HG03565 (cell line): ENCODE measurements around the gene C2CD4D.
"Not testable (repeated sequence)": the region's sequence is repeated elsewhere in the genome, so short reads cannot be mapped to it uniquely, and the experiment has no call there.

Experiments
- ATAC-seq: cut with Tn5 transposase; IDR thresholded peaks from one replicate; pipeline ENCODE4 v1.9.1; 2021; ENCODE audit warnings: mild to moderate bottlenecking, moderate library complexity; ENCODE audit not compliant: unreplicated experiment

C2CD4D gene

DNA sequence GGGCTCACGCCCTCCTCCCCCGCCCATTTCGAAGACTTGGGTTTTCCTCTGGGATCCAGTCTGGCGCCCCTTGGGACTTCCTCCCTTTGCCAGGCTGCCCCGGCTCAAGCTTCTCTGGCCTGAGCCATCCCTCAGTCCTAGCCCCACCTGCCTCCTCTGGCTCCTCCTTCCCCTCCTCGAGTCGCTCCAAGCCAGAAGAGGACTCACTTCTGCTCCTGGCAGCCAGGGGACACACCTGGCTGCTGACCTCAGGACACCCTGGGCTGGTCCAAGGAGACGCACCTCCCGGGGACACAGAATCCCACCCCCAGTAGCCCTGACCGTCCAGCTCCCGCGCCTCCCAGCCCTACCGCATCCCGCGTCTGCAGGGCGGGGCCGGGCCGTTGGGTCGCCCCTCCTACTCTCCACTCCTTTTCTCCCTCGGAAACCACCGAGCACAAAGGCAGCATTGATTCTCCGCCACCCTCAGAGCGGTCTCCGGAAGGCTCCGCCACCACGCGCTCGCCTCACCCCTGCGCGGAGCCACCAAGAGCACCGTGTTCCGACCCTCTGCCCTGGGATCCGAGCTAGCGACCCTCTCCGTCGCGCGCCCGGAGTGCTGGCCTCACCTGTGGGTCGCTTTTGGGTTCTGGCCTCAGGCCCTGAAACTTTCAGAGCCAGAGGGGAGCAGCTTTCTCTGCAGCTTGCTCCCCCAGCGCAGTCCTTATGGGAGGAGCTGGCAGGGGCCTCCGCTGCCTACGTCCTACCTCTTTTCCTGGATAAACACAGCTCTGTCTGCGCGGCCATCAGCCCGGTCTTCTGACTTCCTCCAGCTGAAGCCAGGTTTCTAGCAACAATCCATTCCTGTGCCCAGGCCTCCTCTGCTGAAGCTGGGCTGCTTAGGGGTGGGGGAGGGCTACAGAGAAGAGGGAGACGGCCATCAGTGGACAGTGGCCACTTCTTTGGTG is at the start of gene C2CD4D:
Gene C2CD4D, minus strand, starts transcription at position 364 of the 947 bp plus-strand sequence. CDS start 831 bp downstream, outside the sequence.
- ATAC-seq = no peak

DNA sequence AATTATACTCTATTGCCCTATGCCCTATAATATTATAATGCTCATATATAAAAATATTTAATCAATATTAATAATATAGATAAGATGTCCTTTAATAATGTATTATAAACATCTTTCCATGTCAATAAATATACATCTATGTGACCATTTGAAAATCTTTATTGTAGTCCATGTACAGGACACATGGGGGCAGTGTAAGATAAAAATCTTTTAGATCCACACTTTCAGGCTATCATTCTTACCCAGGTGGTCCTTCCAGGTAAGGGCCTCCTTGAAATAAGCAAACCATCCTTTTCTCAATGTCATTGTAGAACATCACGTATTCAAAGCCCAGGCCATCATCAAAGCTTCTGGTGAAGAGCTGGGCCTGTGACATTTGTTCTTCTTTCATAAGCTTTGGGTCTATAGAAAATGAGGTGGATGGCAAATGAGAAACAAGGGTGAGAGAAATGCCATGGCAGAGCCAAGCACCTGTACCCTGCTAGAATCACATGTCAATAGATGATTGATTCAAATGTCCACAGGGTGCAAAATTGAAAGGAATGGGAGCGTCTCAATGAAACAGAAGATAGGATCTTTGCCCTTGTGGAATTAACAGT is 49.5 kb upstream of the C2CD4D start:
- ATAC-seq = no peak

- ATAC-seq = no peak
These were observed 47.4 kb upstream of the C2CD4D start for GRCh38 chr1:151887028-151887427.

GRCh38 chr1:151885479-151885878 is 45.9 kb upstream of the C2CD4D start:
- no peak for ATAC-seq

DNA sequence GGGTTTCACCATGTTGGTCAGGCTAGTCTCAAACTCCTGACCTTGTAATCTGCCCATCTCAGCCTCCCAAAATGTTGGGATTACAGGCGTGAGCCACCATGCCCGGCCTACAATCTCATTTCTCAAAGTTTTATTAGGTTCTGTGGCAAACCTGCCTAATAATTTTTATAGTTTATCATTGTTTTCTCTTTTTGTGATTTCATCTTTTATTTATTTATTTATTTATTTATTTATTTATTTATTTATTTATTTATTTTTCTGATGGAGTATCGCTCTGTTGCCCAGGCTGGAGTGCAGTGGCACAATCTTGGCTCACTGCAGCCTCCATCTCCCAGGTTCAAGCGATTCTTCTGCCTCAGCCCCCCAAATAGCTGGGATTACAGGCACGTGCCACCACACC is 45.3 kb upstream of the C2CD4D start:
- ATAC-seq = not testable (repeated sequence)

DNA sequence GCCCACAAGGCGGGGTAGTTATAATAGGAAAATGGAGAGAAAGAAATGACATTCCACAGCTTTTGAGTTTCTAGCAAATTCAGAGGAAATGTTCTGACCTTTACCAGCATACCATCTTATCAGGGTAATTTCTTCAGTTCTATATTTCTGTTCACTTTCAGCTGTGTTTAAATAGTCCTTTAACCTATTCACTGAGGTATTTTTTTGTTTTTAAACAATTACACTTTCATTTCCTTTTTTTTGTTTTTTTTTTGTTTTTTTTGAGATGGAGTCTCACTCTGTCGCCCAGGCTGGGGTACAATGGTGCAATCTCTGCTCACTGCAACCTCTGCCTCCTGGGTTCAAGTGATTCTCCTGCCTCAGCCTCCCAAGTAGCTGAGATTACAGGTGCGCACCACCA is 44.8 kb upstream of the C2CD4D start:
- not testable (repeated sequence) for ATAC-seq

DNA sequence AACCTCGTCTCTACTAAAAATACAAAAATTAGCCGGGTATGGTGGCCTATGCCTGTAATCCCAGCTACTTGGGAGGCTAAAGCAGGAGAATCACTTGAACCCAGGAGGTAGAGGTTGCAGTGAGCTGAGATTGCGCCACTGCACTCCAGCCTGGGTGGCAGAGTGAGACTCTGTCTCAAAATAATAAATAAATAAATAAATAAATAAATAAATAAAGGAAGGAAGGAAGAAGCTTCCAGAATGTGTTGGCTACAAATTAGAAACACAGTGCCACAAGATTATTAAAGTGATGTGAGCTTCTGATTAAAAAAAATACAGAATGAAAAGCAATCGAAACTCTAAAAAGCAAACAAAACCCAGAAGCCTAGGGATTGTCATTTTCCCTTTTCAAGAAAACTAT is 44.3 kb upstream of the C2CD4D start:
- not testable (repeated sequence) for ATAC-seq

- not testable (repeated sequence) for ATAC-seq
These were observed 43.3 kb upstream of the C2CD4D start for GRCh38 chr1:151882918-151883317.

DNA sequence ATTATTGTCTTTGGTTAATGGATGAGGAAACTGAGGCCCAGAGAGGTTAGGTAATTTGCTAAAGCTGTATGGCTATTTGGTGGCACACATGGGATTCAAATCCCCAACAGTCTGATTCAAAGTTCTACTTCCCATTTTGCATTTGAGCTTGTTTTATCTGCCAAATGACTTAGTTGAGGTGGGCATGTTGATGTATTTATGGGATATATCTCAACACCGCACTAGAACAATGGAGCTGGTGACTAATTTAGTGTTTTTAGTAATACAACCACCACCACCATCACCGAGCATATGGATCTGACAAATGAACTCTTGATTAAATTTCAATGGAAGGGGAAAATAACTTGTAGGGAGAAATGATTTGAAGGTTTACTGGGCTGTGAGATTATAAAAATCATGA is 42.8 kb upstream of the C2CD4D start:
- no peak for ATAC-seq

DNA sequence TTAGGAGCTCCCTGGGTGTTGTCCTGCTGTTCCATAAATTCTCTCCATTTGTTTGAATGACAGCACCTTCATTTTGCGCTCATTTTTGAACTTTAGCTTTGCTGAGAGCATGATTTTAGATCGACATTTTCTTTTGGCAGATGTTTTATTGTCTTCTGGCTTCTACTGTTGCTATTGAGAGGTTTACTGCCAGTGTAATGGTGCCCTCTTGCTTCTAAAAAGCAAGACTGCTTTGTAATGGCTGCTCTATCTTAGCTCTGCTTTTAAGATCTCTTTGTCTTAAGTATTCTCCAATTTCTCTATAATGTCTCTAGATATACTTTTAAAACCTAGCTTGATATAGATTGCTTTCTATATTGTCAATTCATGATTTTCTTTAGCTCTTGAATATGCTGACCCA is 41.9 kb upstream of the C2CD4D start:
- ATAC-seq = no peak

GRCh38 chr1:151875419-151876097 is 35.9 kb upstream of the C2CD4D start:
- no peak for ATAC-seq

DNA sequence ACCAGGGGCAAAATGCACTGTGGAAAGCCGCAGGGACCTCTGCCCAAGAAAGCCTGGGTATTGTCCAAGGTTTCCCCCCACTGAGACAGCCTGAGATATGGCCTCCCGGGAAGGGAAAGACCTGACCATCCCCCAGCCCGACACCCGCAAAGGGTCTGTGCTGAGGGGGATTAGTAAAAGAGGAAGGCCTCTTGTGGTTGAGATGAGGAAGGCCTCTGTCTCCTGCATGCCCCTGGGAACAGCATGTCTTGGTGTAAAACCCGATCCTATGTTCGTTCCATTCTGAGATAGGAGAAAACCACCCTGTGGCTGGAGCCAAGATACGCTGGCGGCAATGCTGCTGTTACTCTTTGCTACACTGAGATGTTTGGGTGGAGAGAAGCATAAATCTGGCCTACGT is 33.2 kb upstream of the C2CD4D start:
- ATAC-seq = not testable (repeated sequence)

GRCh38 chr1:151871284-151872030 is 31.8 kb upstream of the C2CD4D start:
- ATAC-seq = no peak

DNA sequence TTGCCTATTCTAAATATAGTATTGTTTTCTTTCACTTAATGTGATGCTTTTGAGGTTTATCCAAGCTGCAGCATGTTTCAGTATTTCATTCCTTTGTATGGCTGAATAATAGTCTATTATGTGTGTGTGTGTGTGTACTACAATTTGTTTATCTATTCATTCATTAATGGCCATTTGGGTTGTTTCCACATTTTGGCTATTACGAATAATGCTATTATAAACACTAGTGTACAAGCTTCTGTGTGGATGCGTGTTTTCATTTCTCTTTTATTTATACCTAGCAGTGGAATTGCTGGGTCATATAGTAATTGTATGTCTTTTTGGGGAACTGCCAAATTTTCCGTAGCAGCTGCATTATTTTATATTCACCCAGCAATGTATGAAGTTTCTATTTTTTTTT is 28.9 kb upstream of the C2CD4D start:
- no peak for ATAC-seq

GRCh38 chr1:151867765-151868411 is 28.3 kb upstream of the C2CD4D start:
- ATAC-seq = no peak

GRCh38 chr1:151867321-151867720 is 27.7 kb upstream of the C2CD4D start:
- ATAC-seq = no peak

GRCh38 chr1:151864411-151864810 is 24.8 kb upstream of the C2CD4D start:
- ATAC-seq = no peak

DNA sequence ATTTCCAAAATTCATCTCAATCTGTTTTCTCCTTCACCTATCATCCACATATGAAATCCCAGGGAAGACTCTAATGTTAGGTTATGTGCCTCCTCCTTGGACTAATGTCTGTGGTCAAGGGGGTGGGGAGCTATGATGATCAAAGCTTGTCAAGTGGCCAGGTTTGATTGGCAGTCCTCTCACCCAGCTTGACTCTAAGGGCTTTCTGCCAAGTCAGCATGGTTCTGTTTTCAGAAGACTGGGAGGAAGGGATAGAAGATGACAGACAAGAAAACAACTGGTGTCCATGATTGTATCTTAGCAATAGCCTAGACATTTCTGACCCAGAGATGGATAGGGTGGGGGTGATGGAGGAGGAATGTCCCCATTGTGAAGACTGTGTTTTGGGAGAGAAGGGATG is 23.0 kb upstream of the C2CD4D start:
- ATAC-seq = no peak

DNA sequence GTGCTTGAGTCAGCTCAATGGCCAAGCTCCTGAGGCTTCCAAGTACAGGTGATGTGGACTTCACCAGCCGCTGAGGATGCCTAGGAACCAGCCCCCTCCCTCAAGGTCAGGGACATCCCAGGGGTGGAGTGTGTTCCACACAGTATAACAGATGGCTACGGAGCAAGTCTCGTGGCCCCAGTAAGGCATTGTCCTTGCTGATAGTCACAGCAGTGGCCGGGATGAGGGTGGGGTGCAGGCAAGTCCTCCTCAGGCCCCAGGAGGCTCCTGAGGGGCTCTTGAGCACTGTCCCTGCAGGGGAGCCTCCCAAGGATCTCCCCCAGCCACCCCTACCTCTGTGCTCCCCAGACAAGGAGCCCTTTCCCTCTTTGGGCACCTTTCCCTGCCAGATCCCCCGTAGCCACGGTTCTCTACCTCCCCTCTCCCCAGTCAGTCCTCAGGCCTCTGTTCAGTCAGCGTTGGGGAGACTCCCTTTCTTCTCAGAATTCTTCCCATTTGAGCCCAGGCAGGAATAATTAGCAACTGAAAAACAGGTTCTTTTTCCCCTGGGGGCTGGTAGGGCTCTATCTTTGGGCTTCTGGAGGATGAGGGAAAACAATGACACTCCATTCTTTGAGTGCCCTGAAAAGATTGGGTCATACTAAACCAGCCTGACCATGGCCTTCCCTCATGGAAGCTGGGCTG is 21.0 kb upstream of the C2CD4D start:
- no peak for ATAC-seq

DNA sequence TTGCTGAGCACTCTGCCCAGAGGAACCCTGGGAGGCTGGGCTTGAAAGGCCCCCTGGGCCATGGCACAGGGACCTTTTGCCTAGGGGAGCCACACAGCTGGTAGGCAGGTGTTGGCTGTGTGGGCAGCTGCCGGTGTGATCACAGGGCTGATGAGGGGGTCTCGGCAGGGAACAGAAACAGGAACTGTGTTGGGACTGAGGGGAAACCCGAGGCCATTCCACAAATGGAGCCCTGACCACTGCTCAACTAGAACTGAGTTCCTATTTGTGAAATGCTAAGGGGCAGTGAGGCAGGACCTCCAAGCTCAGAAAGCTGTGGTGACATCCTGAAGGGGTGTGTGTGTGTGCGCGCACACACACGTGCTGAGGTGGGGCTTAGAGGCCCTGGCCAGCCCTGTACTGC is 20.3 kb upstream of the C2CD4D start:
- no peak for ATAC-seq
